HepG2 (cell line): ENCODE measurements around the gene HRCT1. TPM values are rescaled to one million over a fixed set of nuclear protein-coding genes. Genes with fewer than 3 reads are reported as not detected.
A peak's percentile ranks its signal among the peaks of the same experiment; 100 is the strongest.

Experiments used
- ATAC-seq: fragments of 200-7000 bp; cut with Tn5 transposase; 3 replicates; pipeline ENCODE4 v1.9.1; 2020; ENCODE audit warnings: mild to moderate bottlenecking, moderate library complexity
- BruUV-seq: library from RNA; stranded (reverse); fragments of 400-500 nt; replicated peaks from 2 replicates; lab custom pipeline; 2021; lab: Mats Ljungman, UMichigan
- CTCF ChIA-PET: fragments of 300-600 bp; formaldehyde crosslinking; extraction: SDS; loops from one replicate; lab custom pipeline; 2021; ENCODE audit warnings: low total read pairs, inconsistent platforms, low intra/inter-chr PET ratio; lab: Yijun Ruan, JAX
- POLR2A ChIA-PET: fragments of 350-600 bp; sonication (Branson Sonifier 250); formaldehyde crosslinking; loops from one replicate; lab custom pipeline; 2020; ENCODE audit warnings: antibody characterized with exemption, inconsistent platforms; lab: Yijun Ruan, JAX
- DNase-seq: peaks from one replicate; pipeline ENCODE4 v3.0.0-alpha.2; 2015; ENCODE audit warnings: low spot score
- FAIRE-seq: peaks from 3 replicates; lab custom pipeline; 2011; peaks lifted over from hg19 to GRCh38; lab: Jason Lieb, UNC
- H2AFZ ChIP-seq: one replicate; pipeline ENCODE4 v1.6.1; 2011; ENCODE audit warnings: low read length, inconsistent platforms
- H3K27ac ChIP-seq: fragments of 300-600 bp; 3 replicates; pipeline ENCODE4 v1.8.0; 2011; ENCODE audit warnings: mixed run types, mild to moderate bottlenecking, mixed read lengths, low read length, inconsistent platforms; ENCODE audit not compliant: insufficient read depth; ENCODE audit errors: extremely low read length
- H3K27me3 ChIP-seq, 2 experiments: fragments of 200-600 bp in 1 of 2; 2 replicates in 1 of 2; 3 replicates in 1 of 2; pipeline versions ENCODE4 v1.6.0 to v1.8.0; 2011; ENCODE audit warnings: low read length in 2 of 2, mild to moderate bottlenecking in 2 of 2, moderate library complexity in 2 of 2, inconsistent platforms in 1 of 2; ENCODE audit not compliant: insufficient read depth in 2 of 2, control insufficient read depth in 1 of 2
- H3K36me3 ChIP-seq, 2 experiments: fragments of 200-600 bp in 1 of 2; replicated peaks in 1 of 2; 2 replicates in 1 of 2; 3 replicates in 1 of 2; pipeline versions ENCODE4 v1.5.1 to v1.8.0; 2011; ENCODE audit warnings: low read length in 2 of 2, inconsistent platforms in 1 of 2; ENCODE audit not compliant: insufficient read depth in 2 of 2, control insufficient read depth in 1 of 2
- H3K4me1 ChIP-seq: 2 replicates; pipeline ENCODE4 v1.5.1; 2012; ENCODE audit warnings: low read length, inconsistent platforms; ENCODE audit not compliant: insufficient read depth
- H3K4me2 ChIP-seq: 2 replicates; pipeline ENCODE4 v1.6.0; 2011; ENCODE audit warnings: low read depth, low read length, inconsistent platforms
- H3K4me3 ChIP-seq, 3 experiments: fragments of 200-600 bp in 1 of 3; sonication (generic), shearing (Covaris generic) in 1 of 3; replicated peaks in 1 of 3; 2 replicates each; pipeline ENCODE4 v1.5.1; 2011 to 2016; ENCODE audit warnings: low read length in 3 of 3, inconsistent platforms in 2 of 3, low read depth in 2 of 3, mild to moderate bottlenecking in 2 of 3, control low read depth in 1 of 3, mixed read lengths in 1 of 3; ENCODE audit not compliant: insufficient read depth in 1 of 3
- H3K79me2 ChIP-seq: one replicate; pipeline ENCODE4 v1.6.1; 2011; ENCODE audit warnings: low read length, inconsistent platforms; ENCODE audit not compliant: insufficient read depth
- H3K9ac ChIP-seq: 2 replicates; pipeline ENCODE4 v1.6.0; 2011; ENCODE audit warnings: mild to moderate bottlenecking, low read depth, low read length, inconsistent platforms; ENCODE audit not compliant: insufficient read depth
- H3K9me3 ChIP-seq: 2 replicates; pipeline ENCODE4 v1.5.1; 2012; ENCODE audit warnings: mild to moderate bottlenecking, low read length
- H4K20me1 ChIP-seq: 2 replicates; pipeline ENCODE4 v1.6.0; 2011; ENCODE audit warnings: inconsistent platforms, mild to moderate bottlenecking, low read length, moderate library complexity; ENCODE audit not compliant: insufficient read depth
- BORCS8-MEF2B ChIP-seq: sonication (generic); formaldehyde crosslinking; IDR thresholded peaks from 2 replicates; pipeline ENCODE4 v1.8.0; 2022; ENCODE audit warnings: mild to moderate bottlenecking, missing genetic modification reagents
- NFYC ChIP-seq: IDR thresholded peaks from 2 replicates; pipeline ENCODE4 v1.6.1; 2016; ENCODE audit warnings: missing genetic modification reagents, missing compliant biosample characterization
- POLR2A ChIP-seq, 2 experiments: IDR thresholded peaks; 2 replicates each; pipeline ENCODE4 v1.6.1; 2011; ENCODE audit warnings: low read depth in 2 of 2, low read length in 2 of 2, mild to moderate bottlenecking in 1 of 2, moderate library complexity in 1 of 2; ENCODE audit not compliant: insufficient read depth in 1 of 2
- RFX5 ChIP-seq: IDR thresholded peaks from 2 replicates; pipeline ENCODE4 v1.6.1; 2011; ENCODE audit warnings: low read depth, low read length, improper control_type of control experiment
- SAFB2 ChIP-seq: sonication (generic); formaldehyde crosslinking; IDR thresholded peaks from 2 replicates; pipeline ENCODE4 v1.5.1; 2020; ENCODE audit warnings: missing genetic modification reagents, low read depth, mild to moderate bottlenecking, borderline replicate concordance
- ZBTB20 ChIP-seq: sonication (generic); formaldehyde crosslinking; IDR thresholded peaks from 2 replicates; pipeline ENCODE4 v1.8.1; 2023; ENCODE audit warnings: missing genetic modification reagents, low read depth, mild to moderate bottlenecking, borderline replicate concordance
- ZNF160 ChIP-seq: sonication (generic); formaldehyde crosslinking; IDR thresholded peaks from 2 replicates; pipeline ENCODE4 v1.8.0; 2022; ENCODE audit warnings: mild to moderate bottlenecking, inconsistent platforms, missing genetic modification reagents
- ZNF274 ChIP-seq: sonication (generic); formaldehyde crosslinking; IDR thresholded peaks from 2 replicates; pipeline ENCODE4 v1.5.1; 2020; ENCODE audit warnings: mild to moderate bottlenecking, missing genetic modification reagents
- ZNF3 ChIP-seq: IDR thresholded peaks from 2 replicates; pipeline ENCODE4 v1.7.0; 2017; ENCODE audit warnings: inconsistent platforms
- ZNF674 ChIP-seq: sonication (generic); formaldehyde crosslinking; IDR thresholded peaks from 2 replicates; pipeline ENCODE4 v1.5.0; 2020; ENCODE audit warnings: low read depth, mild to moderate bottlenecking, missing genetic modification reagents
- ZNF788 ChIP-seq: sonication (generic); formaldehyde crosslinking; IDR thresholded peaks from 2 replicates; pipeline ENCODE4 v1.5.0; 2020; ENCODE audit warnings: mild to moderate bottlenecking, missing genetic modification reagents, borderline replicate concordance
- WGBS: methylation state at CpG from one replicate; pipeline ENCODE4 v1.1.6; 2017; ENCODE audit warnings: low lambda C conversion rate; 5-methylcytosine and 5-hydroxymethylcytosine counted together
- in situ Hi-C: cut with HindIII; loops from 2 replicates; pipeline ENCODE4 v1.10.0; 2017; ENCODE audit warnings: low pct_unique_long_range_greater_than_20kb; ENCODE audit not compliant: extremely low pct_ligation_motif_present
- intact Hi-C: fragments of 100-400 bp; cut with micrococcal nuclease; formaldehyde crosslinking; loops from one replicate; pipeline ENCODE4 v1.10.0; 2022; ENCODE audit not compliant: unreplicated experiment
- polyA plus RNA-seq, 8 experiments: library from polyadenylated mRNA; depleted of rRNA in 3 of 8; stranded (reverse) in 7 of 8; unstranded in 1 of 8; fragments of >200 nt; fragmentation: Illumina TruSeq in 4 of 8; extraction: Trizol in 4 of 8; gene quantifications; 2 replicates each; pipeline versions ENCODE4 v1.2.1 to v1.2.3, GENCODE V29; 2011 to 2016; ENCODE audit warnings: low read depth in 4 of 8, missing spikeins in 1 of 8, mixed read lengths in 1 of 8; ENCODE audit not compliant: insufficient read depth in 1 of 8
- total RNA-seq, 5 experiments: library from RNA; depleted of rRNA; stranded (reverse); fragments of >200 nt; fragmentation: Illumina TruSeq; extraction: Trizol; gene quantifications; 2 replicates each; pipeline ENCODE4 v1.2.3, GENCODE V29; 2016; ENCODE audit warnings: low read depth in 1 of 5

The HRCT1 gene
- total and polyA plus RNA-seq, 2 of the 13 experiments (the other 11 are each of a cell fraction or from before 2014, with no cell fraction given), result 0.13 TPM; not detected in 1

GRCh38 chr9:35863583-35863982 is 42.4 kb upstream of the HRCT1 start:
- ATAC-seq, result peak; percentile 45; the same call in 2 of the 3 replicates
- no peak overlapping the region for H3K4me2 ChIP-seq
- 0 out of 2 replicates have a peak, but pooled peaks cover 5% of the 10 kb centered on the region for H3K4me1 ChIP-seq
- no peak for FAIRE-seq
- H4K20me1 ChIP-seq, result no peaks in the 10 kb centered on the region
- H2AFZ ChIP-seq, result no peak overlapping the region
- DNase-seq, result no peak
- intact Hi-C loops, result no loop called here
- no TSS peak for BruUV-seq
- H3K27ac ChIP-seq, result no peak overlapping the region
- ChIA-PET POLR2A (no interaction called here), CTCF (no interaction called here)
- peak; percentile 92 for TF ChIP-seq RFX5
- TF ChIP-seq NFYC (CRISPR knock-in tag), result no peak
- no peak overlapping the region for H3K9ac ChIP-seq
- H3K9me3 ChIP-seq, result no peaks in the 10 kb centered on the region
- peaks cover 1 to 16% of the 10 kb centered on the region in 2 experiments; a peak in 2 of 5 replicates for H3K27me3 ChIP-seq
- in situ Hi-C loops, result no loop called here
- 10% methylated on average over 2 of the region's 8 CpGs for WGBS
- no peaks in the 10 kb centered on the region for H3K79me2 ChIP-seq
- no peak overlapping the region for H3K4me3 ChIP-seq
- no peaks in the 10 kb centered on the region for H3K36me3 ChIP-seq

GRCh38 chr9:35864695-35865255 is 41.2 kb upstream of the HRCT1 start:
- TF ChIP-seq ZNF3 (CRISPR knock-in tag) (no peak), ZBTB20 (CRISPR knock-in tag) (no peak), ZNF788 (CRISPR knock-in tag) (no peak), ZNF160 (no peak), POLR2A (IDR thresholded peaks at IDR 0.05; ENCODE audit: insufficient read depth in 1 of 2, low read depth in 2 of 2, low read length in 2 of 2) (no peak), BORCS8-MEF2B (CRISPR knock-in tag) (no peak), ZNF274 (no peak), SAFB2 (no peak), ZNF674 (CRISPR knock-in tag) (no peak)
- ChIA-PET POLR2A (no interaction called here), CTCF (no interaction called here)
- no peaks in the 10 kb centered on the region for H3K79me2 ChIP-seq
- BruUV-seq, result no TSS peak
- no peaks in the 10 kb centered on the region for H3K9me3 ChIP-seq
- H3K4me2 ChIP-seq, result no peak overlapping the region
- H3K9ac ChIP-seq, result no peak overlapping the region
- no peak for DNase-seq
- H3K27me3 ChIP-seq, result peaks cover 1 to 21% of the 10 kb centered on the region in 2 experiments; a peak in 2 of 5 replicates
- ATAC-seq, result no peak
- H2AFZ ChIP-seq, result no peak overlapping the region
- FAIRE-seq, result no peak
- H3K4me3 ChIP-seq, result no peak overlapping the region
- intact Hi-C loops, result no loop called here
- 38% methylated on average over 5 of the region's 8 CpGs for WGBS
- in situ Hi-C loops, result no loop called here
- no peaks in the 10 kb centered on the region for H3K36me3 ChIP-seq
- H4K20me1 ChIP-seq, result no peaks in the 10 kb centered on the region
- H3K4me1 ChIP-seq, result 0 out of 2 replicates have a peak, but pooled peaks cover 5% of the 10 kb centered on the region
- no peak overlapping the region for H3K27ac ChIP-seq
